Panc1 (cell line): ENCODE measurements around the gene LGALSL.

ENCODE experiments used
- CTCF ChIP-seq: fragments of 450-650 bp; IDR thresholded peaks from 2 replicates; pipeline ENCODE4 v1.5.1; 2017; ENCODE audit warnings: mild to moderate bottlenecking
- REST ChIP-seq, 2 experiments: IDR thresholded peaks; 2 replicates each; pipeline ENCODE4 v1.6.1; 2011 to 2012; ENCODE audit warnings: low read depth in 2 of 2, control low read depth in 1 of 2, low read length in 1 of 2, mild to moderate bottlenecking in 1 of 2, moderate library complexity in 1 of 2; ENCODE audit not compliant: insufficient read depth in 1 of 2

GRCh38 chr2:64487256-64488049 is 33.5 kb downstream of the LGALSL start:
- TF ChIP-seq CTCF (no peak), REST (IDR thresholded peaks at IDR 0.05; ENCODE audit: insufficient read depth in 1 of 2, low read depth in 2 of 2, low read length in 1 of 2) (no peak)
